Panc1 (cell line): ENCODE measurements around the gene ANKMY2. TPM values are rescaled to one million over a fixed set of nuclear protein-coding genes. Genes with fewer than 3 reads are reported as not detected.

ENCODE experiments used
- ATAC-seq: fragments of 200-7000 bp; cut with Tn5 transposase; 2 replicates; pipeline ENCODE4 v1.9.1; 2020; ENCODE audit warnings: mild to moderate bottlenecking, moderate library complexity
- BruUV-seq: library from RNA; stranded (reverse); fragments of 400-500 nt; replicated peaks from 2 replicates; lab custom pipeline; 2021; lab: Mats Ljungman, UMichigan
- CTCF ChIA-PET: fragments of 300-600 bp; sonication (Branson Sonifier 250); formaldehyde crosslinking; loops from one replicate; lab custom pipeline; 2022; ENCODE audit warnings: antibody characterized with exemption; lab: Charles Lee
- POLR2A ChIA-PET: fragments of 300-600 bp; sonication (Branson Sonifier 250); formaldehyde crosslinking; loops from one replicate; lab custom pipeline; 2022; ENCODE audit warnings: antibody characterized with exemption; lab: Charles Lee
- DNase-seq: peaks from one replicate; pipeline ENCODE4 v3.0.0-alpha.2; 2010; ENCODE audit warnings: low read depth, low spot score
- H3K27ac ChIP-seq: 2 replicates; pipeline ENCODE4 v1.5.1; 2011; ENCODE audit warnings: mild to moderate bottlenecking, low read length, inconsistent platforms
- H3K27me3 ChIP-seq: fragments of 200-500 bp; sonication (Bioruptor generic); 2 replicates; pipeline ENCODE4 v1.6.0; 2014; ENCODE audit warnings: low read length, inconsistent platforms; ENCODE audit not compliant: control insufficient read depth, insufficient read depth
- H3K36me3 ChIP-seq: fragments of 200-500 bp; sonication (Bioruptor generic); 2 replicates; pipeline ENCODE4 v1.5.1; 2014; ENCODE audit warnings: inconsistent platforms, mild to moderate bottlenecking, low read length, moderate library complexity; ENCODE audit not compliant: control insufficient read depth, insufficient read depth
- H3K4me1 ChIP-seq: 2 replicates; pipeline ENCODE4 v1.5.1; 2011; ENCODE audit warnings: inconsistent platforms, mild to moderate bottlenecking, low read length, moderate library complexity; ENCODE audit not compliant: control insufficient read depth, insufficient read depth
- H3K4me3 ChIP-seq, 2 experiments: 2 replicates each; pipeline ENCODE4 v1.5.1; 2011 to 2012; ENCODE audit warnings: low read depth in 2 of 2, low read length in 2 of 2, mild to moderate bottlenecking in 2 of 2, inconsistent platforms in 1 of 2, moderate library complexity in 1 of 2
- H3K9me3 ChIP-seq: fragments of 200-500 bp; sonication (Bioruptor generic); 2 replicates; pipeline ENCODE4 v1.5.1; 2014; ENCODE audit warnings: low read depth, mild to moderate bottlenecking, inconsistent platforms, low read length, moderate library complexity; ENCODE audit not compliant: control insufficient read depth, insufficient read depth
- POLR2AphosphoS5 ChIP-seq: IDR thresholded peaks from 2 replicates; pipeline ENCODE4 v1.6.1; 2012; ENCODE audit warnings: mild to moderate bottlenecking, low read depth, low read length, moderate library complexity
- SIN3A ChIP-seq: IDR thresholded peaks from 2 replicates; pipeline ENCODE4 v1.6.1; 2012; ENCODE audit warnings: low read depth, mild to moderate bottlenecking, low read length, moderate library complexity, borderline replicate concordance; ENCODE audit not compliant: insufficient read depth
- TCF7L2 ChIP-seq: IDR thresholded peaks from 2 replicates; pipeline ENCODE4 v1.6.1; 2011; ENCODE audit warnings: mild to moderate bottlenecking, low read depth, low read length, inconsistent platforms
- in situ Hi-C: cut with HindIII; loops from 2 replicates; pipeline ENCODE4 v1.10.0; 2016; ENCODE audit warnings: low sequenced_read_pairs, low pct_unique_long_range_greater_than_20kb
- intact Hi-C: fragments of 100-400 bp; cut with micrococcal nuclease; formaldehyde crosslinking; loops from one replicate; pipeline ENCODE4 v1.10.0; 2022; ENCODE audit not compliant: unreplicated experiment
- total RNA-seq: library from RNA; stranded (reverse); gene quantifications from one replicate; pipeline ENCODE4 v1.2.1, GENCODE V29; 2021; ENCODE audit not compliant: unreplicated experiment
- TF ChIP-seq, protein P1 (sequence below), 2 experiments: IDR thresholded peaks; 2 replicates each; pipeline ENCODE4 v1.6.1; 2011 to 2012; ENCODE audit warnings: low read depth in 2 of 2, control low read depth in 1 of 2, low read length in 1 of 2, mild to moderate bottlenecking in 1 of 2, moderate library complexity in 1 of 2; ENCODE audit not compliant: insufficient read depth in 1 of 2
- TF ChIP-seq, protein P2 (sequence below): fragments of 450-650 bp; IDR thresholded peaks from 2 replicates; pipeline ENCODE4 v1.5.1; 2017; ENCODE audit warnings: mild to moderate bottlenecking

ANKMY2 gene
- total RNA-seq, 1 experiment from 2014 or later: 18.6 TPM

- DNase-seq (peak; percentile 96), ATAC-seq (peak; percentile 96)
- Histone ChIP-seq H3K27me3 (no peaks in the 10 kb centered on the region), H3K9me3 (no peaks in the 10 kb centered on the region), H3K27ac (peak overlapping the region; percentile 65), H3K36me3 (no peaks in the 10 kb centered on the region; the same call in 1 of the 2 replicates), H3K4me1 (peaks cover 16% of the 10 kb centered on the region), H3K4me3 (peak overlapping the region in 1 of 2 experiments; percentile 12; a peak in 1 of 4 replicates)
- intact Hi-C loops: no loop called here
- in situ Hi-C loops: no loop called here
- TF ChIP-seq, protein P1, sequence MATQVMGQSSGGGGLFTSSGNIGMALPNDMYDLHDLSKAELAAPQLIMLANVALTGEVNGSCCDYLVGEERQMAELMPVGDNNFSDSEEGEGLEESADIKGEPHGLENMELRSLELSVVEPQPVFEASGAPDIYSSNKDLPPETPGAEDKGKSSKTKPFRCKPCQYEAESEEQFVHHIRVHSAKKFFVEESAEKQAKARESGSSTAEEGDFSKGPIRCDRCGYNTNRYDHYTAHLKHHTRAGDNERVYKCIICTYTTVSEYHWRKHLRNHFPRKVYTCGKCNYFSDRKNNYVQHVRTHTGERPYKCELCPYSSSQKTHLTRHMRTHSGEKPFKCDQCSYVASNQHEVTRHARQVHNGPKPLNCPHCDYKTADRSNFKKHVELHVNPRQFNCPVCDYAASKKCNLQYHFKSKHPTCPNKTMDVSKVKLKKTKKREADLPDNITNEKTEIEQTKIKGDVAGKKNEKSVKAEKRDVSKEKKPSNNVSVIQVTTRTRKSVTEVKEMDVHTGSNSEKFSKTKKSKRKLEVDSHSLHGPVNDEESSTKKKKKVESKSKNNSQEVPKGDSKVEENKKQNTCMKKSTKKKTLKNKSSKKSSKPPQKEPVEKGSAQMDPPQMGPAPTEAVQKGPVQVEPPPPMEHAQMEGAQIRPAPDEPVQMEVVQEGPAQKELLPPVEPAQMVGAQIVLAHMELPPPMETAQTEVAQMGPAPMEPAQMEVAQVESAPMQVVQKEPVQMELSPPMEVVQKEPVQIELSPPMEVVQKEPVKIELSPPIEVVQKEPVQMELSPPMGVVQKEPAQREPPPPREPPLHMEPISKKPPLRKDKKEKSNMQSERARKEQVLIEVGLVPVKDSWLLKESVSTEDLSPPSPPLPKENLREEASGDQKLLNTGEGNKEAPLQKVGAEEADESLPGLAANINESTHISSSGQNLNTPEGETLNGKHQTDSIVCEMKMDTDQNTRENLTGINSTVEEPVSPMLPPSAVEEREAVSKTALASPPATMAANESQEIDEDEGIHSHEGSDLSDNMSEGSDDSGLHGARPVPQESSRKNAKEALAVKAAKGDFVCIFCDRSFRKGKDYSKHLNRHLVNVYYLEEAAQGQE (IDR thresholded peaks at IDR 0.05; ENCODE audit: insufficient read depth in 1 of 2, low read depth in 2 of 2, low read length in 1 of 2): no peak
- TF ChIP-seq TCF7L2: no peak
- TF ChIP-seq, protein P2, sequence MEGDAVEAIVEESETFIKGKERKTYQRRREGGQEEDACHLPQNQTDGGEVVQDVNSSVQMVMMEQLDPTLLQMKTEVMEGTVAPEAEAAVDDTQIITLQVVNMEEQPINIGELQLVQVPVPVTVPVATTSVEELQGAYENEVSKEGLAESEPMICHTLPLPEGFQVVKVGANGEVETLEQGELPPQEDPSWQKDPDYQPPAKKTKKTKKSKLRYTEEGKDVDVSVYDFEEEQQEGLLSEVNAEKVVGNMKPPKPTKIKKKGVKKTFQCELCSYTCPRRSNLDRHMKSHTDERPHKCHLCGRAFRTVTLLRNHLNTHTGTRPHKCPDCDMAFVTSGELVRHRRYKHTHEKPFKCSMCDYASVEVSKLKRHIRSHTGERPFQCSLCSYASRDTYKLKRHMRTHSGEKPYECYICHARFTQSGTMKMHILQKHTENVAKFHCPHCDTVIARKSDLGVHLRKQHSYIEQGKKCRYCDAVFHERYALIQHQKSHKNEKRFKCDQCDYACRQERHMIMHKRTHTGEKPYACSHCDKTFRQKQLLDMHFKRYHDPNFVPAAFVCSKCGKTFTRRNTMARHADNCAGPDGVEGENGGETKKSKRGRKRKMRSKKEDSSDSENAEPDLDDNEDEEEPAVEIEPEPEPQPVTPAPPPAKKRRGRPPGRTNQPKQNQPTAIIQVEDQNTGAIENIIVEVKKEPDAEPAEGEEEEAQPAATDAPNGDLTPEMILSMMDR: no peak; the same call in 1 of the 2 replicates
- TF ChIP-seq SIN3A: no peak
- peak; percentile 60; the same call in 1 of the 2 replicates for TF ChIP-seq POLR2AphosphoS5
- ChIA-PET CTCF (no interaction called here), POLR2A (no interaction called here)
- TSS peak; percentile 25 for BruUV-seq
Observed at GRCh38 chr7:16668049-16668858, 22.7 kb upstream of the ANKMY2 start.

- ChIA-PET CTCF (no interaction called here), POLR2A (interaction anchor here (0.7 kb wide), 1 partner anchor 9 kb away, joined by 3 read pairs; no protein-coding TSS in a partner anchor)
- no peaks in the 10 kb centered on the region; the same call in 1 of the 2 replicates for H3K36me3 ChIP-seq
- ATAC-seq (no peak), DNase-seq (no peak)
- in situ Hi-C loops (no loop called here), intact Hi-C loops (no loop called here)
- TF ChIP-seq, protein P1 (IDR thresholded peaks at IDR 0.05; ENCODE audit: insufficient read depth in 1 of 2, low read depth in 2 of 2, low read length in 1 of 2): no peak
- TF ChIP-seq POLR2AphosphoS5 (no peak), SIN3A (no peak), TCF7L2 (no peak)
- TF ChIP-seq, protein P2: no peak
- H3K4me1 ChIP-seq: peaks cover 16% of the 10 kb centered on the region
- no TSS peak for BruUV-seq
- no peaks in the 10 kb centered on the region for H3K27me3 ChIP-seq
- H3K4me3 ChIP-seq: no peak overlapping the region
- no peaks in the 10 kb centered on the region for H3K9me3 ChIP-seq
- H3K27ac ChIP-seq: peak overlapping the region; percentile 65
Observed at GRCh38 chr7:16667355-16667754, 21.8 kb upstream of the ANKMY2 start.
